SK-N-SH (cell line): ENCODE results near the gene LDHAL6A. TPM values are rescaled to one million over a fixed set of nuclear protein-coding genes. Genes with fewer than 3 reads are reported as not detected.

ENCODE experiments used
- CTCF ChIA-PET: fragments of 300-600, 350-600 bp; formaldehyde crosslinking; extraction: SDS; loops from one replicate; lab custom pipeline; 2021; lab: Yijun Ruan, JAX
- POLR2A ChIA-PET: fragments of 350-600 bp; sonication (Branson Sonifier 250); formaldehyde crosslinking; extraction: SDS; loops from one replicate; lab custom pipeline; 2020; ENCODE audit warnings: antibody characterized with exemption, inconsistent platforms; lab: Yijun Ruan, JAX
- DNase-seq: peaks from one replicate; pipeline ENCODE4 v3.0.0; 2012
- H2AFZ ChIP-seq: fragments of 200-600 bp; sonication (generic); 2 replicates; pipeline ENCODE4 v1.8.1; 2016; ENCODE audit warnings: antibody characterized with exemption, mild to moderate bottlenecking, low read depth
- H3F3A ChIP-seq: fragments of 200-600 bp; sonication (generic); replicated peaks from 2 replicates; pipeline ENCODE3; 2016; ENCODE audit warnings: antibody characterized with exemption, mild to moderate bottlenecking; ENCODE audit not compliant: insufficient read depth
- H3K27ac ChIP-seq, 2 experiments: fragments of 200-500 bp in 1 of 2; fragments of 200-600 bp in 1 of 2; sonication (Bioruptor generic) in 1 of 2; sonication (generic), shearing (Covaris generic) in 1 of 2; 2 replicates each; pipeline versions ENCODE4 v1.5.1 to v1.6.1; 2014 to 2016; ENCODE audit warnings: low read depth in 2 of 2, inconsistent platforms in 1 of 2, low read length in 1 of 2, mild to moderate bottlenecking in 1 of 2, mixed read lengths in 1 of 2
- H3K27me3 ChIP-seq: fragments of 200-600 bp; sonication (generic), shearing (Covaris generic); 2 replicates; pipeline ENCODE4 v1.6.1; 2016; ENCODE audit warnings: mixed run types; ENCODE audit not compliant: insufficient read depth
- H3K36me3 ChIP-seq, 2 experiments: fragments of 200-500 bp in 1 of 2; fragments of 200-600 bp in 1 of 2; sonication (Bioruptor generic) in 1 of 2; sonication (generic) in 1 of 2; replicated peaks in 1 of 2; 2 replicates each; pipeline versions ENCODE3 to v1.5.1; 2014 to 2016; ENCODE audit warnings: low read length in 1 of 2, mild to moderate bottlenecking in 1 of 2; ENCODE audit not compliant: insufficient read depth in 2 of 2, control insufficient read depth in 1 of 2
- H3K4me1 ChIP-seq, 2 experiments: fragments of 200-500 bp in 1 of 2; fragments of 200-600 bp in 1 of 2; sonication (Bioruptor generic) in 1 of 2; sonication (generic), shearing (Covaris generic) in 1 of 2; 2 replicates each; pipeline versions ENCODE4 v1.5.1 to v1.6.1; 2014 to 2016; ENCODE audit warnings: low read depth in 1 of 2, low read length in 1 of 2, mixed run types in 1 of 2; ENCODE audit not compliant: insufficient read depth in 2 of 2, control insufficient read depth in 1 of 2
- H3K4me2 ChIP-seq: fragments of 200-600 bp; sonication (generic), shearing (Covaris generic); 2 replicates; pipeline ENCODE4 v1.6.1; 2017; ENCODE audit warnings: mixed run types
- H3K4me3 ChIP-seq, 2 experiments: fragments of 200-500 bp in 1 of 2; fragments of 200-600 bp in 1 of 2; sonication (Bioruptor generic) in 1 of 2; sonication (generic), shearing (Covaris generic) in 1 of 2; 2 replicates each; pipeline versions ENCODE4 v1.5.1 to v1.8.1; 2014 to 2016; ENCODE audit warnings: low read depth in 2 of 2, inconsistent platforms in 1 of 2, low read length in 1 of 2, mild to moderate bottlenecking in 1 of 2, mixed read lengths in 1 of 2, moderate library complexity in 1 of 2
- H3K79me2 ChIP-seq: fragments of 200-600 bp; sonication (generic); 2 replicates; pipeline ENCODE4 v1.8.1; 2017; ENCODE audit warnings: mild to moderate bottlenecking; ENCODE audit not compliant: insufficient read depth
- H3K9ac ChIP-seq: fragments of 200-600 bp; sonication (generic); 2 replicates; pipeline ENCODE4 v1.6.1; 2017; ENCODE audit warnings: mixed run types
- H3K9me2 ChIP-seq: fragments of 200-600 bp; sonication (generic); 2 replicates; pipeline ENCODE4 v1.6.1; 2017; ENCODE audit warnings: mixed run types
- H3K9me3 ChIP-seq: fragments of 200-600 bp; sonication (generic); 2 replicates; pipeline ENCODE4 v1.6.1; 2017; ENCODE audit warnings: mixed run types, mild to moderate bottlenecking, moderate library complexity
- H4K20me1 ChIP-seq: fragments of 200-600 bp; sonication (generic); 2 replicates; pipeline ENCODE4 v1.6.1; 2017; ENCODE audit warnings: mild to moderate bottlenecking, mixed run types; ENCODE audit not compliant: insufficient read depth
- CHD2 ChIP-seq: fragments of 150-350 bp; IDR thresholded peaks from 2 replicates; pipeline ENCODE4 v1.6.1; 2018; ENCODE audit warnings: low read length; ENCODE audit not compliant: partially characterized antibody
- FOSL2 ChIP-seq: IDR thresholded peaks from 2 replicates; pipeline ENCODE4 v1.4.0; 2012; ENCODE audit warnings: low read depth, mild to moderate bottlenecking, moderate library complexity, borderline replicate concordance
- FOXM1 ChIP-seq: IDR thresholded peaks from 2 replicates; pipeline ENCODE4 v1.4.0; 2012; ENCODE audit warnings: low read depth, mild to moderate bottlenecking
- GATA2 ChIP-seq: sonication (generic); formaldehyde crosslinking; IDR thresholded peaks from 2 replicates; pipeline ENCODE4 v1.5.0; 2020; ENCODE audit warnings: mild to moderate bottlenecking, missing genetic modification reagents
- NFIC ChIP-seq: IDR thresholded peaks from 2 replicates; pipeline ENCODE4 v1.4.0; 2012; ENCODE audit warnings: borderline replicate concordance
- REST ChIP-seq: IDR thresholded peaks from 2 replicates; pipeline ENCODE4 v1.6.1; 2012; ENCODE audit warnings: mild to moderate bottlenecking, low read depth, low read length, moderate library complexity
- TCF12 ChIP-seq: IDR thresholded peaks from 2 replicates; pipeline ENCODE4 v1.4.0; 2012
- WGBS: methylation state at CpG from one replicate; pipeline ENCODE4 v1.1.6; 2017; ENCODE audit warnings: low lambda C conversion rate; 5-methylcytosine and 5-hydroxymethylcytosine counted together
- polyA plus RNA-seq, 3 experiments: library from polyadenylated mRNA; depleted of rRNA; stranded (reverse); fragments of >200 nt; gene quantifications; 2 replicates each; pipeline ENCODE4 v1.2.3, GENCODE V29; 2012
- TF ChIP-seq, protein P1 (sequence below): IDR thresholded peaks from 2 replicates; pipeline ENCODE4; 2012
- TF ChIP-seq, protein P2 (sequence below): IDR thresholded peaks from 2 replicates; pipeline ENCODE4 v1.4.0; 2012; ENCODE audit warnings: low read depth, borderline replicate concordance

Gene LDHAL6A
- polyA plus RNA-seq, 1 of the 3 experiments (the other 2 are of a cell fraction) = not detected

GRCh38 chr11:18490736-18491485, 35.3 kb downstream of the LDHAL6A start:
- no peak overlapping the region for H3K9ac ChIP-seq
- ChIA-PET CTCF (interaction anchor here (0.8 kb wide), 1 partner anchor 273 kb away, joined by 3 read pairs; no protein-coding TSS in a partner anchor), POLR2A (no interaction called here)
- peaks cover 11% of the 10 kb centered on the region; the same call in 1 of the 2 replicates for H3K79me2 ChIP-seq
- no peak for DNase-seq
- no peak overlapping the region for H3K4me2 ChIP-seq
- H3K36me3 ChIP-seq = peaks cover 39 to 72% of the 10 kb centered on the region in 2 experiments
- H3K27me3 ChIP-seq = no peaks in the 10 kb centered on the region
- H2AFZ ChIP-seq = no peak overlapping the region
- H3F3A ChIP-seq = peaks cover 9% of the 10 kb centered on the region
- no peaks in the 10 kb centered on the region; the same call in 1 of the 2 replicates for H4K20me1 ChIP-seq
- H3K9me2 ChIP-seq = no peaks in the 10 kb centered on the region
- 95% methylated on average over 15 of the region's 15 CpGs for WGBS
- H3K4me3 ChIP-seq = no peak overlapping the region
- TF ChIP-seq, protein P1, sequence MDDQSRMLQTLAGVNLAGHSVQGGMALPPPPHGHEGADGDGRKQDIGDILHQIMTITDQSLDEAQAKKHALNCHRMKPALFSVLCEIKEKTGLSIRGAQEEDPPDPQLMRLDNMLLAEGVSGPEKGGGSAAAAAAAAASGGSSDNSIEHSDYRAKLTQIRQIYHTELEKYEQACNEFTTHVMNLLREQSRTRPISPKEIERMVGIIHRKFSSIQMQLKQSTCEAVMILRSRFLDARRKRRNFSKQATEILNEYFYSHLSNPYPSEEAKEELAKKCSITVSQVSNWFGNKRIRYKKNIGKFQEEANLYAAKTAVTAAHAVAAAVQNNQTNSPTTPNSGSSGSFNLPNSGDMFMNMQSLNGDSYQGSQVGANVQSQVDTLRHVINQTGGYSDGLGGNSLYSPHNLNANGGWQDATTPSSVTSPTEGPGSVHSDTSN = no peak
- no peak for TF ChIP-seq NFIC
- TF ChIP-seq, protein P2, sequence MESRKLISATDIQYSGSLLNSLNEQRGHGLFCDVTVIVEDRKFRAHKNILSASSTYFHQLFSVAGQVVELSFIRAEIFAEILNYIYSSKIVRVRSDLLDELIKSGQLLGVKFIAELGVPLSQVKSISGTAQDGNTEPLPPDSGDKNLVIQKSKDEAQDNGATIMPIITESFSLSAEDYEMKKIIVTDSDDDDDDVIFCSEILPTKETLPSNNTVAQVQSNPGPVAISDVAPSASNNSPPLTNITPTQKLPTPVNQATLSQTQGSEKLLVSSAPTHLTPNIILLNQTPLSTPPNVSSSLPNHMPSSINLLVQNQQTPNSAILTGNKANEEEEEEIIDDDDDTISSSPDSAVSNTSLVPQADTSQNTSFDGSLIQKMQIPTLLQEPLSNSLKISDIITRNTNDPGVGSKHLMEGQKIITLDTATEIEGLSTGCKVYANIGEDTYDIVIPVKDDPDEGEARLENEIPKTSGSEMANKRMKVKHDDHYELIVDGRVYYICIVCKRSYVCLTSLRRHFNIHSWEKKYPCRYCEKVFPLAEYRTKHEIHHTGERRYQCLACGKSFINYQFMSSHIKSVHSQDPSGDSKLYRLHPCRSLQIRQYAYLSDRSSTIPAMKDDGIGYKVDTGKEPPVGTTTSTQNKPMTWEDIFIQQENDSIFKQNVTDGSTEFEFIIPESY = no peak
- no peak for TF ChIP-seq CHD2
- TF ChIP-seq GATA2 = no peak
- H3K9me3 ChIP-seq = no peaks in the 10 kb centered on the region
- H3K4me1 ChIP-seq = peaks cover 0 to 11% of the 10 kb centered on the region in 2 experiments; a peak in 2 of 4 replicates
- H3K27ac ChIP-seq = no peak overlapping the region

- H3K9ac ChIP-seq = no peak overlapping the region
- H3K9me3 ChIP-seq = no peaks in the 10 kb centered on the region
- CTCF ChIA-PET = no interaction called here
- H4K20me1 ChIP-seq = no peaks in the 10 kb centered on the region; the same call in 1 of the 2 replicates
- 90% methylated on average over 2 of the region's 2 CpGs for WGBS
- peaks cover 37 to 70% of the 10 kb centered on the region in 2 experiments for H3K36me3 ChIP-seq
- no peak for TF ChIP-seq FOXM1
- no peak for TF ChIP-seq FOSL2
- no peak for TF ChIP-seq REST
- no peak for TF ChIP-seq TCF12
- TF ChIP-seq, all 33 proteins: peak for 0
- no peak overlapping the region for H3K27ac ChIP-seq
- H3K4me3 ChIP-seq = no peak overlapping the region
- peaks cover 9% of the 10 kb centered on the region for H3F3A ChIP-seq
- peaks cover 0 to 11% of the 10 kb centered on the region in 2 experiments; a peak in 2 of 4 replicates for H3K4me1 ChIP-seq
- DNase-seq = no peak
- H3K79me2 ChIP-seq = peaks cover 12% of the 10 kb centered on the region; the same call in 1 of the 2 replicates
- H3K9me2 ChIP-seq = no peaks in the 10 kb centered on the region
- POLR2A ChIA-PET = no interaction called here
- H3K4me2 ChIP-seq = no peak overlapping the region
- H2AFZ ChIP-seq = no peak overlapping the region
- no peaks in the 10 kb centered on the region for H3K27me3 ChIP-seq
Measured at GRCh38 chr11:18491924-18492323, 36.3 kb downstream of the LDHAL6A start.
